GM23338 (cell line): ENCODE results near the gene AP4B1. TPM values are rescaled to one million over a fixed set of nuclear protein-coding genes. Genes with fewer than 3 reads are reported as not detected.

Experiments used
- ATAC-seq: fragments of 200-7000 bp; cut with Tn5 transposase; 3 replicates; pipeline ENCODE4 v1.9.1; 2020
- DNase-seq: peaks from one replicate; pipeline ENCODE4 v3.0.0-alpha.2; 2015; ENCODE audit warnings: low spot score
- H2AFZ ChIP-seq: fragments of 200-600 bp; sonication (generic); 2 replicates; pipeline ENCODE4 v1.8.0; 2016; ENCODE audit warnings: antibody characterized with exemption, mild to moderate bottlenecking, moderate library complexity
- H3F3A ChIP-seq: fragments of 200-600 bp; sonication (generic); replicated peaks from 2 replicates; pipeline ENCODE4 v1.8.0; 2017; ENCODE audit warnings: antibody characterized with exemption, mixed run types, low read depth
- H3K27ac ChIP-seq: fragments of 200-600 bp; sonication (generic); 2 replicates; pipeline ENCODE4 v1.6.1; 2016; ENCODE audit warnings: low read depth
- H3K27me3 ChIP-seq: fragments of 200-600 bp; sonication (generic); 2 replicates; pipeline ENCODE4 v1.8.0; 2016; ENCODE audit warnings: mild to moderate bottlenecking, mixed run types, moderate library complexity; ENCODE audit not compliant: insufficient read depth
- H3K36me3 ChIP-seq: fragments of 200-600 bp; sonication (generic); 2 replicates; pipeline ENCODE4 v1.8.0; 2016; ENCODE audit warnings: mild to moderate bottlenecking; ENCODE audit not compliant: insufficient read depth
- H3K4me1 ChIP-seq: fragments of 200-600 bp; sonication (generic); 2 replicates; pipeline ENCODE4 v1.8.0; 2016; ENCODE audit warnings: mild to moderate bottlenecking, moderate library complexity; ENCODE audit not compliant: insufficient read depth
- H3K4me2 ChIP-seq: fragments of 200-600 bp; sonication (generic); 2 replicates; pipeline ENCODE4 v1.7.1; 2017; ENCODE audit warnings: mixed run types
- H3K4me3 ChIP-seq: fragments of 200-600 bp; sonication (generic); 2 replicates; pipeline ENCODE4 v1.6.1; 2016; ENCODE audit warnings: mixed run types
- H3K79me2 ChIP-seq: fragments of 200-600 bp; sonication (generic); replicated peaks from 2 replicates; pipeline ENCODE4 v1.8.0; 2017; ENCODE audit warnings: mild to moderate bottlenecking; ENCODE audit not compliant: insufficient read depth
- H3K9me2 ChIP-seq: fragments of 200-600 bp; sonication (generic); 2 replicates; pipeline ENCODE4 v1.8.0; 2017; ENCODE audit not compliant: insufficient read depth
- H4K20me1 ChIP-seq: fragments of 200-600 bp; sonication (generic); replicated peaks from 2 replicates; pipeline ENCODE4 v1.8.0; 2017; ENCODE audit warnings: mild to moderate bottlenecking; ENCODE audit not compliant: insufficient read depth
- H3K27ac Mint-ChIP-seq: 2 replicates; pipeline ENCODE4 v1.8.0; 2020; ENCODE audit warnings: inconsistent platforms, mild to moderate bottlenecking, moderate library complexity, mixed read lengths
- H3K27me3 Mint-ChIP-seq: 3 replicates; pipeline ENCODE4 v1.8.0; 2022; ENCODE audit warnings: low read depth, mild to moderate bottlenecking, moderate library complexity, mixed read lengths, inconsistent platforms; ENCODE audit not compliant: insufficient read depth, poor library complexity
- H3K36me3 Mint-ChIP-seq: 3 replicates; pipeline ENCODE4 v1.8.0; 2021; ENCODE audit warnings: low read depth, mild to moderate bottlenecking, inconsistent platforms, moderate library complexity, mixed read lengths
- H3K4me1 Mint-ChIP-seq: 3 replicates; pipeline ENCODE4 v1.8.0; 2020; ENCODE audit warnings: mild to moderate bottlenecking, inconsistent platforms, mixed read lengths
- H3K4me3 Mint-ChIP-seq: 3 replicates; pipeline ENCODE4 v1.8.0; 2021; ENCODE audit warnings: moderate library complexity, mild to moderate bottlenecking, inconsistent platforms, mixed read lengths
- H3K9me3 Mint-ChIP-seq: 3 replicates; pipeline ENCODE4 v1.8.0; 2020; ENCODE audit warnings: moderate library complexity, mild to moderate bottlenecking, inconsistent platforms, mixed read lengths
- CREB1 ChIP-seq: fragments of 250-450 bp; sonication (Bioruptor Pico); IDR thresholded peaks from 2 replicates; pipeline ENCODE4 v1.5.0; 2020; ENCODE audit warnings: low read depth, mild to moderate bottlenecking, moderate library complexity
- ETS1 ChIP-seq: IDR thresholded peaks from 2 replicates; pipeline ENCODE4 v1.6.1; 2016; ENCODE audit warnings: antibody characterized with exemption
- EZH2 ChIP-seq: fragments of 200-600 bp; sonication (generic); IDR thresholded peaks from one replicate; pipeline ENCODE4 v1.8.0; 2017; ENCODE audit warnings: antibody characterized with exemption, mild to moderate bottlenecking, low read depth; ENCODE audit not compliant: unreplicated experiment
- EZH2phosphoT487 ChIP-seq: fragments of 200-600 bp; sonication (generic); IDR thresholded peaks from one replicate; pipeline ENCODE4 v1.8.1; 2018; ENCODE audit warnings: antibody characterized with exemption; ENCODE audit not compliant: unreplicated experiment
- POLR2AphosphoS5 ChIP-seq: IDR thresholded peaks from 2 replicates; pipeline ENCODE4 v1.6.1; 2016; ENCODE audit warnings: antibody characterized with exemption, low read depth
- STAT1 ChIP-seq: IDR thresholded peaks from one replicate; pipeline ENCODE4 v1.6.1; 2016; ENCODE audit warnings: antibody characterized with exemption; ENCODE audit not compliant: unreplicated experiment
- ZNF114 ChIP-seq: fragments of 250-450 bp; sonication (Bioruptor Pico); IDR thresholded peaks from 2 replicates; pipeline ENCODE4 v1.5.0; 2020; ENCODE audit warnings: mild to moderate bottlenecking, moderate library complexity
- ZNF462 ChIP-seq: fragments of 250-450 bp; sonication (Bioruptor Pico); IDR thresholded peaks from 2 replicates; pipeline ENCODE4 v1.5.0; 2020; ENCODE audit warnings: mild to moderate bottlenecking, moderate library complexity
- polyA plus RNA-seq: library from polyadenylated mRNA; unstranded; fragments of >200 nt; fragmentation: Nextera tagmentation; extraction: Ambion mirVana; gene quantifications from 2 replicates; pipeline ENCODE4 v1.2.1, GENCODE V29; 2016
- total RNA-seq: library from RNA; depleted of rRNA; stranded (reverse); fragments of >200 nt; shearing (Covaris generic); gene quantifications from 2 replicates; pipeline ENCODE4 v1.2.3, GENCODE V29; 2014

Gene AP4B1
- total and polyA plus RNA-seq, 2 experiments from 2014 or later = 7.5 to 13.4 TPM

- Histone ChIP-seq H3K79me2 (no peaks in the 10 kb centered on the region), H3K4me3 (no peak overlapping the region), H3K4me1 (no peaks in the 10 kb centered on the region), H3K27me3 (no peaks in the 10 kb centered on the region), H3K4me2 (no peak overlapping the region), H4K20me1 (no peaks in the 10 kb centered on the region), H3K9me2 (no peaks in the 10 kb centered on the region), H3K27ac (no peak overlapping the region), H3F3A (no peaks in the 10 kb centered on the region), H2AFZ (no peak overlapping the region), H3K36me3 (no peaks in the 10 kb centered on the region)
- Mint-ChIP-seq H3K27me3 (no peaks in the 10 kb centered on the region), H3K4me3 (no peak overlapping the region), H3K27ac (no peak overlapping the region), H3K4me1 (no peaks in the 10 kb centered on the region), H3K9me3 (no peaks in the 10 kb centered on the region), H3K36me3 (peaks cover 10% of the 10 kb centered on the region; the same call in 1 of the 3 replicates)
- DNase-seq (no peak), ATAC-seq (no peak)
- TF ChIP-seq CREB1 (CRISPR knock-in tag) (no peak), EZH2 (no peak)
These were observed 9.5 kb downstream of the AP4B1 start for GRCh38 chr1:113895098-113895497.

- H3K4me1 Mint-ChIP-seq = no peaks in the 10 kb centered on the region
- no peaks in the 10 kb centered on the region for H3F3A ChIP-seq
- H3K36me3 ChIP-seq = no peaks in the 10 kb centered on the region
- no peaks in the 10 kb centered on the region for H3K4me1 ChIP-seq
- no peaks in the 10 kb centered on the region for H4K20me1 ChIP-seq
- H3K4me3 ChIP-seq = no peak overlapping the region
- ATAC-seq (no peak), DNase-seq (no peak)
- H3K9me3 Mint-ChIP-seq = no peaks in the 10 kb centered on the region
- peaks cover 10% of the 10 kb centered on the region; the same call in 1 of the 3 replicates for H3K36me3 Mint-ChIP-seq
- H3K27ac ChIP-seq = no peak overlapping the region
- no peak overlapping the region for H3K27ac Mint-ChIP-seq
- TF ChIP-seq ETS1 = no peak
- TF ChIP-seq POLR2AphosphoS5 = no peak
- no peaks in the 10 kb centered on the region for H3K27me3 Mint-ChIP-seq
- no peaks in the 10 kb centered on the region for H3K27me3 ChIP-seq
- no peaks in the 10 kb centered on the region for H3K9me2 ChIP-seq
- H3K4me3 Mint-ChIP-seq = no peak overlapping the region
- no peak overlapping the region for H3K4me2 ChIP-seq
- no peak overlapping the region for H2AFZ ChIP-seq
- no peaks in the 10 kb centered on the region for H3K79me2 ChIP-seq
These were observed 11.3 kb downstream of the AP4B1 start for GRCh38 chr1:113893267-113893666.

- Histone ChIP-seq H3K27ac (no peak overlapping the region), H3K4me2 (no peak overlapping the region), H2AFZ (no peak overlapping the region), H3K79me2 (no peaks in the 10 kb centered on the region), H3K4me3 (no peak overlapping the region), H3F3A (no peaks in the 10 kb centered on the region), H4K20me1 (no peaks in the 10 kb centered on the region), H3K36me3 (no peaks in the 10 kb centered on the region), H3K4me1 (no peaks in the 10 kb centered on the region), H3K27me3 (no peaks in the 10 kb centered on the region), H3K9me2 (no peaks in the 10 kb centered on the region)
- ATAC-seq (no peak), DNase-seq (no peak)
- Mint-ChIP-seq H3K36me3 (0 out of 3 replicates have a peak, but pooled peaks cover 5% of the 10 kb centered on the region), H3K4me3 (no peak overlapping the region), H3K4me1 (no peaks in the 10 kb centered on the region), H3K27me3 (no peaks in the 10 kb centered on the region), H3K27ac (no peak overlapping the region), H3K9me3 (no peaks in the 10 kb centered on the region)
- TF ChIP-seq EZH2phosphoT487 = no peak
- no peak for TF ChIP-seq CREB1 (CRISPR knock-in tag)
- no peak for TF ChIP-seq STAT1
- no peak for TF ChIP-seq ZNF462 (CRISPR knock-in tag)
- TF ChIP-seq ZNF114 (CRISPR knock-in tag) = no peak
These were observed 12.9 kb downstream of the AP4B1 start for GRCh38 chr1:113891631-113892220.
